Endothelial cell of umbilical vein (primary cell): ENCODE data around the gene SLC25A40. TPM values are rescaled to one million over a fixed set of nuclear protein-coding genes. Genes with fewer than 3 reads are reported as not detected.
"Not testable (repeated sequence)": the region's sequence is repeated elsewhere in the genome, so short reads cannot be mapped to it uniquely, and the experiment has no call there.

Experiments
- BruUV-seq: library from RNA; stranded (reverse); fragments of 400-500 nt; replicated peaks from 2 replicates; lab custom pipeline; 2021; lab: Mats Ljungman, UMichigan
- CTCF ChIA-PET: fragments of 300-600, 350-600 bp; sonication (Branson Sonifier 250); formaldehyde crosslinking; loops from one replicate; lab custom pipeline; 2021; ENCODE audit warnings: antibody characterized with exemption, inconsistent platforms; lab: Charles Lee
- POLR2A ChIA-PET: fragments of 300-600, 350-600 bp; sonication (Branson Sonifier 250); formaldehyde crosslinking; loops from one replicate; lab custom pipeline; 2021; ENCODE audit warnings: antibody characterized with exemption, inconsistent platforms; lab: Charles Lee
- DNase-seq: peaks from one replicate; pipeline ENCODE4 v3.0.0-alpha.2; 2011; ENCODE audit warnings: low read depth, low spot score
- FAIRE-seq: peaks from 2 replicates; lab custom pipeline; 2011; peaks lifted over from hg19 to GRCh38; lab: Jason Lieb, UNC
- H2AFZ ChIP-seq: 2 replicates; pipeline ENCODE4 v1.6.0; 2012; ENCODE audit warnings: low read depth, low read length, control low read depth, inconsistent platforms
- H3K27ac ChIP-seq: 2 replicates; pipeline ENCODE4 v1.5.1; 2011; ENCODE audit warnings: low read depth, mild to moderate bottlenecking, control low read depth, low read length, moderate library complexity; ENCODE audit not compliant: insufficient read depth
- H3K27me3 ChIP-seq, 2 experiments: 2 replicates each; pipeline versions ENCODE4 v1.6.0 to v1.6.1; 2011; ENCODE audit warnings: low read length in 2 of 2, mixed read lengths in 1 of 2; ENCODE audit not compliant: control insufficient read depth in 2 of 2, insufficient read depth in 2 of 2
- H3K36me3 ChIP-seq, 2 experiments: 2 replicates in 1 of 2; 3 replicates in 1 of 2; pipeline ENCODE4 v1.5.1; 2011; ENCODE audit warnings: low read length in 2 of 2, mild to moderate bottlenecking in 1 of 2, moderate library complexity in 1 of 2; ENCODE audit not compliant: control insufficient read depth in 2 of 2, insufficient read depth in 2 of 2; ENCODE audit errors: extremely low read depth in 1 of 2
- H3K4me1 ChIP-seq: 3 replicates; pipeline ENCODE4 v1.5.1; 2011; ENCODE audit warnings: mild to moderate bottlenecking, low read length; ENCODE audit not compliant: control insufficient read depth, insufficient read depth; ENCODE audit errors: extremely low read depth
- H3K4me2 ChIP-seq: 2 replicates; pipeline ENCODE4 v1.6.1; 2011; ENCODE audit warnings: low read length, control low read depth, mixed read lengths; ENCODE audit not compliant: insufficient read depth
- H3K4me3 ChIP-seq, 3 experiments: fragments of 200-600 bp in 1 of 3; sonication (generic), shearing (Covaris generic) in 1 of 3; replicated peaks in 1 of 3; 2 replicates each; pipeline ENCODE4 v1.5.1; 2011 to 2016; ENCODE audit warnings: control low read depth in 3 of 3, low read length in 3 of 3, mild to moderate bottlenecking in 2 of 3, inconsistent platforms in 1 of 3, low read depth in 1 of 3, moderate library complexity in 1 of 3; ENCODE audit not compliant: insufficient read depth in 1 of 3
- H3K79me2 ChIP-seq: 2 replicates; pipeline ENCODE4 v1.6.0; 2012; ENCODE audit warnings: low read length, inconsistent platforms; ENCODE audit not compliant: control insufficient read depth, insufficient read depth
- H3K9ac ChIP-seq: replicated peaks from 2 replicates; pipeline ENCODE3; 2011; ENCODE audit warnings: low read length, control low read depth; ENCODE audit not compliant: insufficient read depth; ENCODE audit errors: extremely low read depth
- H3K9me1 ChIP-seq: replicated peaks from 3 replicates; pipeline ENCODE4 v1.6.0; 2011; ENCODE audit warnings: mild to moderate bottlenecking, low read length; ENCODE audit not compliant: control insufficient read depth, insufficient read depth; ENCODE audit errors: extremely low read depth
- H3K9me3 ChIP-seq: replicated peaks from 2 replicates; pipeline ENCODE4 v1.5.1; 2012; ENCODE audit warnings: low read length, inconsistent platforms; ENCODE audit not compliant: control insufficient read depth, insufficient read depth
- H4K20me1 ChIP-seq: replicated peaks from 2 replicates; pipeline ENCODE3; 2011; ENCODE audit warnings: mild to moderate bottlenecking, low read length; ENCODE audit not compliant: control insufficient read depth, insufficient read depth; ENCODE audit errors: extremely low read depth
- EZH2 ChIP-seq: IDR thresholded peaks from 2 replicates; pipeline ENCODE4 v1.6.1; 2012; ENCODE audit warnings: borderline replicate concordance, low read depth, mild to moderate bottlenecking, moderate library complexity, low read length, inconsistent platforms; ENCODE audit not compliant: severe bottlenecking
- FOS ChIP-seq: IDR thresholded peaks from 2 replicates; pipeline ENCODE4 v1.6.1; 2011; ENCODE audit warnings: mild to moderate bottlenecking, low read length, moderate library complexity, borderline replicate concordance; ENCODE audit not compliant: insufficient read depth
- GATA2 ChIP-seq: IDR thresholded peaks from 2 replicates; pipeline ENCODE4 v1.7.0; 2011; ENCODE audit warnings: low read depth, mild to moderate bottlenecking, moderate library complexity, mixed read lengths, low read length; ENCODE audit not compliant: insufficient read length, insufficient read depth
- JUN ChIP-seq: IDR thresholded peaks from 2 replicates; pipeline ENCODE4 v1.6.1; 2011; ENCODE audit warnings: borderline replicate concordance, low read depth; ENCODE audit not compliant: insufficient read length, insufficient read depth
- MYC ChIP-seq: IDR thresholded peaks from one replicate; pipeline ENCODE4 v1.6.1; 2011; ENCODE audit warnings: mild to moderate bottlenecking, low read depth, low read length
- POLR2A ChIP-seq: IDR thresholded peaks from 2 replicates; pipeline ENCODE4 v1.6.1; 2012; ENCODE audit warnings: low read depth, mild to moderate bottlenecking, control low read depth, low read length
- POLR2AphosphoS5 ChIP-seq: IDR thresholded peaks from 2 replicates; pipeline ENCODE4 v1.6.1; 2012; ENCODE audit warnings: low read depth, mild to moderate bottlenecking, control low read depth, low read length, moderate library complexity; ENCODE audit not compliant: insufficient read depth
- dilution Hi-C: fragments of 300-500 bp; cut with MboI; formaldehyde crosslinking; loops from one replicate; pipeline ENCODE4 v1.15.0; 2019; ENCODE audit warnings: low sequenced_read_pairs; ENCODE audit not compliant: extremely low pct_ligation_motif_present
- intact Hi-C: fragments of 100-400 bp; cut with micrococcal nuclease; formaldehyde crosslinking; loops from one replicate; pipeline ENCODE4 v1.10.0; 2022
- polyA plus RNA-seq, 4 experiments: library from polyadenylated mRNA; depleted of rRNA in 3 of 4; stranded (reverse) in 3 of 4; unstranded in 1 of 4; fragments of >200 nt; gene quantifications; 2 replicates each; pipeline versions ENCODE4 v1.2.1 to v1.2.3, GENCODE V29; 2011 to 2012; ENCODE audit warnings: missing spikeins in 1 of 4
- total RNA-seq: library from RNA; stranded (reverse); gene quantifications from 2 replicates; pipeline ENCODE4 v1.2.3, GENCODE V29; 2021
- TF ChIP-seq, protein P1 (sequence below), 2 donors: IDR thresholded peaks; 1 replicate in 1 of 2; 2 replicates in 1 of 2; pipeline ENCODE4 v1.5.1; 2011; ENCODE audit warnings: low read length in 2 of 2, mild to moderate bottlenecking in 2 of 2, moderate library complexity in 2 of 2, control low read depth in 1 of 2, inconsistent platforms in 1 of 2, low read depth in 1 of 2; ENCODE audit not compliant: insufficient read depth in 1 of 2; ENCODE audit errors: extremely low read depth in 1 of 2
- TF ChIP-seq, protein P2 (sequence below): IDR thresholded peaks from 2 replicates; pipeline ENCODE4 v1.6.1; 2011; ENCODE audit not compliant: insufficient read depth, insufficient read length

The SLC25A40 gene
- total and polyA plus RNA-seq, 2 donors (not counting 3 experiments of a cell fraction or from before 2014, with no cell fraction given) = 7.1 to 17.1 TPM

DNA sequence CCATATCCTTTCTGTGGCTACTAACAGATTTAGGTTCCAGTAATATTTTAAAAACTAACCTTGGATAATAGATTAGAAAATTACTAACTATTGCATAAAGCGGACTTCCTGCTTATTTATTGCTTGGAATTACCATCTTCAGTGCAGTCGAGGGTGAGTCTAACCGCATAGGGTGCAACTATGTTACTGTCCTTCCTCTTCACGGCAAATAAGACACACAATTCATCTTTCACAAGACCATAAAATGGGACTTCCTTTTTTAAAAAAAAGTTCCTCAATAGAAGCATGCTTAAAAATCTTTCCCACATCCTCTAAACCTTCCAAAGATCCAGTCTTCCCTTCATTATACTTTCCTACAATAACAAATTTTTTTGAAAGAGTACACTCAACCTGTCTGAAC lies 2.1 kb downstream of the SLC25A40 start:
- peak overlapping the region; percentile 78 for H3K4me2 ChIP-seq
- H3K9me1 ChIP-seq = no peaks in the 10 kb centered on the region
- no peaks in the 10 kb centered on the region for H3K36me3 ChIP-seq
- intact Hi-C loops (no loop called here), dilution Hi-C loops (no loop called here)
- ChIA-PET POLR2A (no interaction called here), CTCF (interaction anchor here (1.0 to 1.8 kb wide), 2 partner anchors 180 to 368 kb away, joined by 3 to 7 read pairs; no protein-coding TSS in a partner anchor)
- peaks cover 63% of the 10 kb centered on the region for H3K79me2 ChIP-seq
- no peaks in the 10 kb centered on the region for H3K27me3 ChIP-seq
- TF ChIP-seq, protein P1, sequence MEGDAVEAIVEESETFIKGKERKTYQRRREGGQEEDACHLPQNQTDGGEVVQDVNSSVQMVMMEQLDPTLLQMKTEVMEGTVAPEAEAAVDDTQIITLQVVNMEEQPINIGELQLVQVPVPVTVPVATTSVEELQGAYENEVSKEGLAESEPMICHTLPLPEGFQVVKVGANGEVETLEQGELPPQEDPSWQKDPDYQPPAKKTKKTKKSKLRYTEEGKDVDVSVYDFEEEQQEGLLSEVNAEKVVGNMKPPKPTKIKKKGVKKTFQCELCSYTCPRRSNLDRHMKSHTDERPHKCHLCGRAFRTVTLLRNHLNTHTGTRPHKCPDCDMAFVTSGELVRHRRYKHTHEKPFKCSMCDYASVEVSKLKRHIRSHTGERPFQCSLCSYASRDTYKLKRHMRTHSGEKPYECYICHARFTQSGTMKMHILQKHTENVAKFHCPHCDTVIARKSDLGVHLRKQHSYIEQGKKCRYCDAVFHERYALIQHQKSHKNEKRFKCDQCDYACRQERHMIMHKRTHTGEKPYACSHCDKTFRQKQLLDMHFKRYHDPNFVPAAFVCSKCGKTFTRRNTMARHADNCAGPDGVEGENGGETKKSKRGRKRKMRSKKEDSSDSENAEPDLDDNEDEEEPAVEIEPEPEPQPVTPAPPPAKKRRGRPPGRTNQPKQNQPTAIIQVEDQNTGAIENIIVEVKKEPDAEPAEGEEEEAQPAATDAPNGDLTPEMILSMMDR (IDR thresholded peaks at IDR 0.05; ENCODE audit: extremely low read depth in 1 of 2, insufficient read depth in 1 of 2, low read depth in 1 of 2, low read length in 2 of 2) = no peak
- TF ChIP-seq POLR2A (no peak), POLR2AphosphoS5 (no peak), JUN (no peak), FOS (no peak), GATA2 (no peak), MYC (no peak), EZH2 (no peak)
- TF ChIP-seq, protein P2, sequence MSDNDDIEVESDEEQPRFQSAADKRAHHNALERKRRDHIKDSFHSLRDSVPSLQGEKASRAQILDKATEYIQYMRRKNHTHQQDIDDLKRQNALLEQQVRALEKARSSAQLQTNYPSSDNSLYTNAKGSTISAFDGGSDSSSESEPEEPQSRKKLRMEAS = no peak
- H2AFZ ChIP-seq = no peak overlapping the region
- H3K27ac ChIP-seq = no peak overlapping the region
- no peaks in the 10 kb centered on the region for H3K9me3 ChIP-seq
- peaks cover 17% of the 10 kb centered on the region for H3K4me1 ChIP-seq
- DNase-seq (no peak), FAIRE-seq (no peak)
- H3K9ac ChIP-seq = no peak overlapping the region
- H4K20me1 ChIP-seq = no peaks in the 10 kb centered on the region
- no peak overlapping the region for H3K4me3 ChIP-seq
- BruUV-seq = no TSS peak

DNA sequence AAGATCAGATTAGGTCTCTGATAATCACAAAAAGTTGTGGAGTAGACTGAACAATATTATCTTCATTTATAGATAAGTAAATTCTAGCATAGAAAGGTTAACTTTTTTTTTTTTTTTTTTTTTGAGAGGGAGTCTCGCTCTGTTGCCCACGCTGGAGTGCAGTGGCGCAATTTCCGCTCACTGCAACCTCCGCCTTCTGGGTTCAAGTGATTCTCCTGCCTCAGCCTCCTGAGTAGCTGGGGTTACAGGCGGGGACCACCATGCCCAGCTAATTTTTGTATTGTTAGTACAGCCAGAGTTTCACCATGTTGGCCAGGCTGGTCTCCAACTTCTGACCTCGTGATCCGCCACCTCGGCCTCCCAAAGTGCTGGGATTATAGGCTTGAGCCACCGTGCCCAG lies 2.8 kb downstream of the SLC25A40 start:
- Histone ChIP-seq H3K4me1 (peaks cover 14% of the 10 kb centered on the region), H3K79me2 (peaks cover 59% of the 10 kb centered on the region)
- POLR2A ChIA-PET, BruUV-seq, H4K20me1 ChIP-seq, H2AFZ ChIP-seq, CTCF ChIA-PET, dilution Hi-C loops, DNase-seq, intact Hi-C loops, H3K36me3 ChIP-seq, FAIRE-seq, H3K27ac ChIP-seq, H3K27me3 ChIP-seq, H3K4me2 ChIP-seq, H3K9me3 ChIP-seq, H3K9ac ChIP-seq, H3K9me1 ChIP-seq, H3K4me3 ChIP-seq: not testable (repeated sequence)
